GM12874 (cell line): Measurements from ENCODE around the gene MUTYH.

ENCODE experiments used
- CTCF ChIP-seq: IDR thresholded peaks from 2 replicates; pipeline ENCODE4 v1.5.1; 2011; ENCODE audit warnings: low read depth, mild to moderate bottlenecking, control low read depth, low read length, moderate library complexity; ENCODE audit not compliant: insufficient read depth

MUTYH gene

GRCh38 chr1:45327644-45328515 lies 12.4 kb downstream of the MUTYH start:
- no peak for TF ChIP-seq CTCF

- no peak for TF ChIP-seq CTCF
Measured at GRCh38 chr1:45326627-45327623, 13.3 kb downstream of the MUTYH start, which contains the start of gene HPDL. TSS of gene HPDL (plus strand) at chr1:45326895. CDS start at chr1:45327149, 254 bp downstream.

- TF ChIP-seq CTCF: no peak
Measured at GRCh38 chr1:45325851-45326506, 14.3 kb downstream of the MUTYH start.

- TF ChIP-seq CTCF: no peak
Measured at GRCh38 chr1:45322486-45323040, 17.7 kb downstream of the MUTYH start.

GRCh38 chr1:45321444-45321843 lies 18.8 kb downstream of the MUTYH start:
- TF ChIP-seq CTCF: no peak

- TF ChIP-seq CTCF: no peak
Measured at GRCh38 chr1:45319761-45320160, 20.5 kb downstream of the MUTYH start.

GRCh38 chr1:45317166-45317565 lies 23.1 kb downstream of the MUTYH start:
- TF ChIP-seq CTCF: no peak
